Loucy (cell line): Measurements from ENCODE around the gene THAP7.

Experiments
- EZH2phosphoT487 ChIP-seq: fragments of 200-600 bp; IDR thresholded peaks from 2 replicates; pipeline ENCODE4 v1.6.1; 2018; ENCODE audit warnings: antibody characterized with exemption, mild to moderate bottlenecking, moderate library complexity, borderline replicate concordance
- TF ChIP-seq, protein P1 (sequence below): fragments of 200-600 bp; sonication (generic); conservative IDR thresholded peaks from 2 replicates; pipeline ENCODE4 v1.5.1; 2014; ENCODE audit warnings: mild to moderate bottlenecking, antibody characterized with exemption, low read length

DNA sequence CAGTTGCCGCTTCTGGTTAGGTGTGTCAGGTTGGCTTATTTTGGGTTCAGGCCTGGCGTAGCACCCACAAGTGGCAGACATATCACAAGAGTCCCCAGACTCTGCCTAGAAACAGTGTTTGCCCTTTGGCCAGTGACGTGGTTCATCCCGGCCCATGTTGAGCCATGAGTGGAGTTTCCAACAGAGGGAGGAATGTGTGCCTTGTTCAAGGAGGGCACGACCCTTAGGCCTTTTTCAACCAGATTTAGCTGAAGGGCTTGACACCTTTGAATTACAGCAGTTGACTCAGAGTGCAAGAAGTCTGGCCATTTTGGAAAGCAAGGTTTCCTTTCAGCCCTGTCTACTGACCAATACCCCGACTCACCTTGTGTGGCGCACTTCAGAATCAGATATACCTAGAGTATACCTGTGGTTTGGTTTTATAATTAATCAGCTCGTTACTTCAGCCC is 50.0 kb downstream of the THAP7 start:
- TF ChIP-seq, protein P1, sequence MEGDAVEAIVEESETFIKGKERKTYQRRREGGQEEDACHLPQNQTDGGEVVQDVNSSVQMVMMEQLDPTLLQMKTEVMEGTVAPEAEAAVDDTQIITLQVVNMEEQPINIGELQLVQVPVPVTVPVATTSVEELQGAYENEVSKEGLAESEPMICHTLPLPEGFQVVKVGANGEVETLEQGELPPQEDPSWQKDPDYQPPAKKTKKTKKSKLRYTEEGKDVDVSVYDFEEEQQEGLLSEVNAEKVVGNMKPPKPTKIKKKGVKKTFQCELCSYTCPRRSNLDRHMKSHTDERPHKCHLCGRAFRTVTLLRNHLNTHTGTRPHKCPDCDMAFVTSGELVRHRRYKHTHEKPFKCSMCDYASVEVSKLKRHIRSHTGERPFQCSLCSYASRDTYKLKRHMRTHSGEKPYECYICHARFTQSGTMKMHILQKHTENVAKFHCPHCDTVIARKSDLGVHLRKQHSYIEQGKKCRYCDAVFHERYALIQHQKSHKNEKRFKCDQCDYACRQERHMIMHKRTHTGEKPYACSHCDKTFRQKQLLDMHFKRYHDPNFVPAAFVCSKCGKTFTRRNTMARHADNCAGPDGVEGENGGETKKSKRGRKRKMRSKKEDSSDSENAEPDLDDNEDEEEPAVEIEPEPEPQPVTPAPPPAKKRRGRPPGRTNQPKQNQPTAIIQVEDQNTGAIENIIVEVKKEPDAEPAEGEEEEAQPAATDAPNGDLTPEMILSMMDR = no peak
- TF ChIP-seq EZH2phosphoT487 = no peak
